Mesothelial cell of epicardium (in vitro differentiated cells): ENCODE measurements around the gene MAOA. TPM values are rescaled to one million over a fixed set of nuclear protein-coding genes. Genes with fewer than 3 reads are reported as not detected.
"Not testable (repeated sequence)": the region's sequence is repeated elsewhere in the genome, so short reads cannot be mapped to it uniquely, and the experiment has no call there.

ENCODE experiments used
- DNase-seq, 2 experiments: peaks; one replicate each; pipeline ENCODE4 v3.0.0; 2021; ENCODE audit warnings: low spot score in 2 of 2; ENCODE audit not compliant: unreplicated experiment in 2 of 2
- H3K27ac Mint-ChIP-seq: 2 replicates; pipeline ENCODE4 v1.8.0; 2021; ENCODE audit warnings: mixed read lengths
- H3K27me3 Mint-ChIP-seq: 2 replicates; pipeline ENCODE4 v1.8.0; 2021; ENCODE audit warnings: low read depth, mixed read lengths
- H3K36me3 Mint-ChIP-seq: 2 replicates; pipeline ENCODE4 v1.8.0; 2021; ENCODE audit warnings: mixed read lengths
- H3K4me1 Mint-ChIP-seq: 2 replicates; pipeline ENCODE4 v1.8.0; 2021; ENCODE audit warnings: mixed read lengths
- H3K4me3 Mint-ChIP-seq: 2 replicates; pipeline ENCODE4 v1.8.0; 2021; ENCODE audit warnings: mild to moderate bottlenecking, moderate library complexity, mixed read lengths
- H3K9me3 Mint-ChIP-seq: 2 replicates; pipeline ENCODE4 v1.8.0; 2021; ENCODE audit warnings: mixed read lengths
- CTCF ChIP-seq: fragments of 200-600 bp; sonication (generic); IDR thresholded peaks from one replicate; pipeline ENCODE4 v1.5.0; 2021; ENCODE audit warnings: antibody characterized with exemption; ENCODE audit not compliant: unreplicated experiment
- total RNA-seq: library from RNA; stranded (reverse); gene quantifications from 3 replicates; pipeline ENCODE4 v1.2.1, GENCODE V29; 2021

MAOA gene
- total RNA-seq, 1 donor from 2014 or later: 0.63 TPM

DNA sequence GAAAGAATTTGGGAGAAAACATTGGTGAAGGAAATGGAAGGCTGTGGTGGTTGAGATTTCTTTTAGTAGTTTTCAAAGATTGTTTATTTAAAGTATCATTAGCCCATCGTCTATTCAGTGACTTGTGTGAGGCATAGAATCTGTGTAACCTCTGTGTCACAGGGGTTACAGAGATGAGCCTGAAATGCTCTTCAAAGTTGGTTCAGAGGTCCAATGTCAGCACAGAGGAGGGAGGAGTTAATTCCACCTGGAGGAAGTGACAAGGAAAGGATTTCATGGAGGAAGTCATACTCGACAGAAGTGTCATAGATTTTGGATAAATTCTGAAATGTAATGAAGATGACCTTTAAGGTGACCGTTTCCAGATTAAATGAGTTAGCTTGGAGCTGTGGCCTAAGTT, 8.2 kb downstream of the MAOA start:
- Mint-ChIP-seq H3K4me3 (no peak overlapping the region), H3K9me3 (peaks cover 23% of the 10 kb centered on the region), H3K4me1 (no peaks in the 10 kb centered on the region), H3K27me3 (no peaks in the 10 kb centered on the region), H3K36me3 (no peaks in the 10 kb centered on the region), H3K27ac (no peak overlapping the region)
- no peak for TF ChIP-seq CTCF
- DNase-seq: no peak

- no peak for DNase-seq
- Mint-ChIP-seq H3K4me1 (no peaks in the 10 kb centered on the region), H3K9me3 (peaks cover 27% of the 10 kb centered on the region), H3K27ac (no peak overlapping the region), H3K36me3 (no peaks in the 10 kb centered on the region), H3K27me3 (no peaks in the 10 kb centered on the region), H3K4me3 (no peak overlapping the region)
- TF ChIP-seq CTCF: no peak
These were observed 8.6 kb downstream of the MAOA start for GRCh38 chrX:43664708-43665107.

DNA sequence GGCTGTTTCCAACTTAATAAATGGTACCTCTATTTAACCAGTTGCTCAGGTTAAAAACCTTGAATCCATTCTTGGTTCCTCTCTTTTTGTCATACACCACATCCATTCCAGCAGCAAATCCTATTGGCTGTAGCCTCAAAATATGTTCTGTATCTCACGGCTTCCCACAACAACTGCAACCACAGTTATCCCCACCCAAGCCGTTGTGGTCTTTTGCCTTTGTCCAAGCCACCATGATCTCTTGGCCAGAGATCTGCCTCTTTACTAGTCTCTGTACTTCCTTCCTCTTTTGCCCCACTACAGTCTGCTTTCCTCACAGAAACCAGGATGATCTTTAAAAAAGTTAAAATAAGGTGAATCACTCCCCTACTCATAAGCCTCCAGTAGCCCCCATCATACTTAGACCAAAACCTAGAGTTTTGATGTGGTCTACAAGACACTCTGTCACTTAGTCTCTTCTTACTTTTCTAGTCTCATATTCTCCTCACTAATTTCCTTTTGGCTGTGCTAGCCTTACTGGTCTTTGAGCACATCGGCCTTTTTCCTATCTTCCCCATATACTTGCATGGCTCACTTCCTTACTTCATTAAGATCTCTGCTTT, 10.3 kb downstream of the MAOA start:
- no peaks in the 10 kb centered on the region for H3K36me3 Mint-ChIP-seq
- H3K27me3 Mint-ChIP-seq: no peaks in the 10 kb centered on the region
- TF ChIP-seq CTCF: no peak
- H3K9me3 Mint-ChIP-seq: peaks cover 30% of the 10 kb centered on the region
- no peak overlapping the region for H3K27ac Mint-ChIP-seq
- no peak overlapping the region for H3K4me3 Mint-ChIP-seq
- no peak for DNase-seq
- H3K4me1 Mint-ChIP-seq: no peaks in the 10 kb centered on the region

DNA sequence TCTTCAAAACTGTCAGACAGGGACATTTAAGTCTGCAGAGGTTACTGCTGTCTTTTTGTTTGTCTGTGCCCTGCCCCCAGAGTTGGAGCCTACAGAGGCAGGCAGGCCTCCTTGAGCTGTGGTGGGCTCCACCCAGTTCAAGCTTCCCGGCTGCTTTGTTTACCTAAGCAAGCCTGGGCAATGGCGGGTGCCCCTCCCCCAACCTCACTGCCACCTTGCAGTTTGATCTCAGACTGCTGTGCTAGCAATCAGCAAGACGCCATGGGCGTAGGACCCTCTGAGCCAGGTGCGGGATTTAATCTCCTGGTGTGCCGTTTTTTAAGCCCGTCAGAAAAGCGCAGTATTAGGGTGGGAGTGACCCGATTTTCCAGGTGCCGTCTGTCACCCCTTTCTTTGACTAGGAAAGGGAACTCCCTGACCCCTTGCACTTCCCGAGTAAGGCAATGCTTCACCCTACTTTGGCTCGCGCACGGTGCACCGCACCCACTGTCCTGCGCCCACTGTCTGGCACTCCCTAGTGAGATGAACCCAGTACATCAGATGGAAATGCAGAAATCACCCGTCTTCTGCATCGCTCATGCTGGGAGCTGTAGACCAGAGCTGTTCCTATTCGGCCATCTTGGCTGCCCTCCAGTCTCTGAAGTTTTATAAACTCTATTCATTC, 20.0 kb downstream of the MAOA start:
- peaks cover 14% of the 10 kb centered on the region for H3K9me3 Mint-ChIP-seq
- not testable (repeated sequence) for DNase-seq, H3K36me3 Mint-ChIP-seq, H3K4me3 Mint-ChIP-seq, H3K27ac Mint-ChIP-seq, H3K27me3 Mint-ChIP-seq
- peaks cover 12% of the 10 kb centered on the region for H3K4me1 Mint-ChIP-seq

DNA sequence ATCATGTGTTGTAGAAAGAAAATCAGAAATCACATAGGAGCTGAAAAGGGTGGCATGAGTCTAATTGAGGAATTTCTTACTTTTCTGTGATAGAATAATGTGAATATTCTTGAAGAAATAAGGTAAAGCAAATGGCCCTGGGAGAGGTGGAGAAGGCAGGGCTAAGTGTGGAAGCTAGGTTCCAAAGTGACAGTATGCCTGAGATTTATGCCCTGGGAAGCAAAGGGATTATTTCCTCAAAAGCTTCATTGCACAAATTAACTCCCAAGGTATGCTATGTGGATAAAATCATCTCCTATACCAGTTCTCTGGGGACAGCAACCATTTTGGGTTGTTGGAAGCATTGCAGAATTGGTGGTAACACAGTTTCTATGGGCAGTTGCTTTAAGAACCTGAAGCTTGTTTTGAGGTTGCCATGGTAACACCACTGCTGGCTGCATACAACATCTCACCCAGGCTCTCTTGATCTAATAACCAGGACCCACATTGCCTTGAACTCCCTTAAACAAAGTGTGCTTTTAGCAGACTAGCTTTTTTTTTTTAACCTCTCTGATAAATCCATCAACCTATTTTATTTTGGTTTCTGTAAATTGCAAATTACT, 21.0 kb downstream of the MAOA start:
- no peak overlapping the region for H3K27ac Mint-ChIP-seq
- no peak overlapping the region for H3K4me3 Mint-ChIP-seq
- no peaks in the 10 kb centered on the region for H3K27me3 Mint-ChIP-seq
- H3K36me3 Mint-ChIP-seq: no peaks in the 10 kb centered on the region
- no peak for TF ChIP-seq CTCF
- DNase-seq: no peak
- H3K9me3 Mint-ChIP-seq: peaks cover 21% of the 10 kb centered on the region
- peaks cover 12% of the 10 kb centered on the region for H3K4me1 Mint-ChIP-seq

GRCh38 chrX:43677993-43678392, 21.9 kb downstream of the MAOA start:
- no peak for TF ChIP-seq CTCF
- H3K27me3 Mint-ChIP-seq: no peaks in the 10 kb centered on the region
- H3K27ac Mint-ChIP-seq: no peak overlapping the region
- H3K4me3 Mint-ChIP-seq: no peak overlapping the region
- peaks cover 24% of the 10 kb centered on the region for H3K9me3 Mint-ChIP-seq
- H3K36me3 Mint-ChIP-seq: no peaks in the 10 kb centered on the region
- DNase-seq: no peak
- H3K4me1 Mint-ChIP-seq: peaks cover 12% of the 10 kb centered on the region
